HEK293T (cell line): ENCODE results near the gene UBN1.

Experiments used
- FOXA1 ChIP-seq: fragments of 450-650 bp; IDR thresholded peaks from 2 replicates; pipeline ENCODE4 v1.6.1; 2016; ENCODE audit warnings: mild to moderate bottlenecking
- FOXM1 ChIP-seq: fragments of 450-650 bp; IDR thresholded peaks from 2 replicates; pipeline ENCODE4 v1.6.1; 2017; ENCODE audit warnings: mild to moderate bottlenecking, borderline replicate concordance
- L3MBTL2 ChIP-seq: fragments of 450-650 bp; conservative IDR thresholded peaks from 2 replicates; pipeline ENCODE4 v1.6.1; 2016; ENCODE audit warnings: mild to moderate bottlenecking

DNA sequence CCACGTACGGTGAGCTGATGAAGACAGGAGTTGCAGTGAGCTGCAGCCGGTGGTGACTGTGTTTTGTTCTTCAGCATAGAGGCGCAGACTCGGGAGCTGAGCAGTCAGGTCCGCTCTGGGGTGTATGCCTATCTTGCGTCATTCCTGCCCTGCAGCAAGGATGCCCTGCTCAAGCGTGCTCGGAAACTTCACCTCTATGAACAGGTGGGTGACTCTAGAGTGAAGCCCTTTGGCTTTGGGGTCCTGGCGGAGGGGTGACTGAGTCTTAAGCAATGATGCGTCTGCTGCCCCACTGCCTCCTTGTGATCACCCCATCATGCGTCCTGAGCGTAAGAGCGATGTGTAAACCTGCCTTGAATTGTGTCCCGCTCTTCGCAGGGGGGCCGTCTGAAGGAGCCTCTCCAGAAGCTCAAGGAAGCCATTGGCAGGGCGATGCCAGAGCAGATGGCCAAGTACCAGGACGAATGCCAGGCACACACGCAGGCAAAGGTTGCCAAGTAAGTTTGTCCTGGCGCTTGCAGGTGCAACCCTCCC lies 22.9 kb downstream of the UBN1 start:
- TF ChIP-seq FOXA1 (no peak), FOXM1 (no peak), L3MBTL2 (no peak)
